HEK293T (cell line): ENCODE results near the gene PEX7.

Experiments
- ARNT ChIP-seq: fragments of 450-650 bp; IDR thresholded peaks from 2 replicates; pipeline ENCODE4 v1.6.1; 2017; ENCODE audit warnings: mild to moderate bottlenecking
- BHLHE40 ChIP-seq: fragments of 450-650 bp; IDR thresholded peaks from 2 replicates; pipeline ENCODE4 v1.6.1; 2016; ENCODE audit warnings: mild to moderate bottlenecking, moderate library complexity, borderline replicate concordance
- FOXA1 ChIP-seq: fragments of 450-650 bp; IDR thresholded peaks from 2 replicates; pipeline ENCODE4 v1.6.1; 2016; ENCODE audit warnings: mild to moderate bottlenecking
- FOXK2 ChIP-seq: fragments of 450-650 bp; IDR thresholded peaks from 2 replicates; pipeline ENCODE4 v1.6.1; 2016; ENCODE audit warnings: mild to moderate bottlenecking
- HDGF ChIP-seq: fragments of 450-650 bp; IDR thresholded peaks from 2 replicates; pipeline ENCODE4 v1.6.1; 2017; ENCODE audit warnings: antibody characterized with exemption, borderline replicate concordance
- NFRKB ChIP-seq: fragments of 450-650 bp; IDR thresholded peaks from 2 replicates; pipeline ENCODE4 v1.6.1; 2016; ENCODE audit warnings: mild to moderate bottlenecking, moderate library complexity
- SUZ12 ChIP-seq: fragments of 450-650 bp; IDR thresholded peaks from 2 replicates; pipeline ENCODE4 v1.6.1; 2016; ENCODE audit warnings: mild to moderate bottlenecking
- TF ChIP-seq, protein P1 (sequence below): fragments of 450-650 bp; IDR thresholded peaks from 2 replicates; pipeline ENCODE4 v1.6.1; 2016

DNA sequence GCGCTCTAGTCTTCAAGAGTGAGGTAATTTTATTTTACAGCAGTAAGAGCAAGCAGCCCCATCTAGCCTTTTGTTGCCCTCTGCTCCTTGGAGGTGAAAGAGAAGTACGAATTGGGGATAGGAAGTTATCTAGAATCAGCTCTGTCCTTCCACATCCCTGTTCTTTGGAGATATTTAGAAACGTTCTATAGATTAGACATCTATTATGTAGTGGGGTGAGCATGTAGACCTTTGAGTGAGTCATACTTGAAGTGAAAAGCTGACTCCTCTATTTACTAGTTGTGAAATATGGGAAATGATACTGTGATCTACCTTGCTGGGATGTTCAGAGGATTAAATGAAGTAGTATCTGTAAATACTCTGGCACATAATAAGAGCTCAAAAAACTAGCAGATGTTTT, 63.7 kb downstream of the PEX7 start:
- TF ChIP-seq BHLHE40 (no peak), FOXK2 (no peak), HDGF (no peak), SUZ12 (no peak), FOXA1 (no peak), ARNT (no peak), NFRKB (no peak)
- TF ChIP-seq, protein P1, sequence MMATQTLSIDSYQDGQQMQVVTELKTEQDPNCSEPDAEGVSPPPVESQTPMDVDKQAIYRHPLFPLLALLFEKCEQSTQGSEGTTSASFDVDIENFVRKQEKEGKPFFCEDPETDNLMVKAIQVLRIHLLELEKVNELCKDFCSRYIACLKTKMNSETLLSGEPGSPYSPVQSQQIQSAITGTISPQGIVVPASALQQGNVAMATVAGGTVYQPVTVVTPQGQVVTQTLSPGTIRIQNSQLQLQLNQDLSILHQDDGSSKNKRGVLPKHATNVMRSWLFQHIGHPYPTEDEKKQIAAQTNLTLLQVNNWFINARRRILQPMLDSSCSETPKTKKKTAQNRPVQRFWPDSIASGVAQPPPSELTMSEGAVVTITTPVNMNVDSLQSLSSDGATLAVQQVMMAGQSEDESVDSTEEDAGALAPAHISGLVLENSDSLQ: no peak
